C4-2B (cell line): Measurements from ENCODE around the gene RALGAPA2.
A peak's percentile ranks its signal among the peaks of the same experiment; 100 is the strongest.

ENCODE experiments used
- H3K27ac ChIP-seq: fragments of 450-650 bp; 2 replicates; pipeline ENCODE4 v1.5.1; 2017
- CTCF ChIP-seq: fragments of 450-650 bp; conservative IDR thresholded peaks from 2 replicates; pipeline ENCODE4 v1.5.1; 2017; ENCODE audit warnings: mild to moderate bottlenecking
- ZFX ChIP-seq: fragments of 450-650 bp; IDR thresholded peaks from 2 replicates; pipeline ENCODE4 v1.6.1; 2017

RALGAPA2 gene

GRCh38 chr20:20712474-20713243 lies at the start of gene RALGAPA2:
RALGAPA2 (minus strand) TSS chr20:20712644; CDS start chr20:20712480, 164 bp downstream.
- peak within 1 kb of the TSS; percentile 61 for H3K27ac ChIP-seq
- TF ChIP-seq CTCF: no peak
- no peak for TF ChIP-seq ZFX

GRCh38 chr20:20761301-20761700 lies 48.9 kb upstream of the RALGAPA2 start:
- no peak for TF ChIP-seq CTCF
- TF ChIP-seq ZFX: no peak
- H3K27ac ChIP-seq: peak overlapping the region; percentile 66

- H3K27ac ChIP-seq: peak overlapping the region; percentile 89
These were observed 46.7 kb upstream of the RALGAPA2 start for GRCh38 chr20:20759132-20759531.

GRCh38 chr20:20755674-20756319 lies 43.4 kb upstream of the RALGAPA2 start:
- no peak for TF ChIP-seq ZFX
- no peak for TF ChIP-seq CTCF
- H3K27ac ChIP-seq: no peak overlapping the region

More at GRCh38 chr20:20759132-20759531, 46.7 kb upstream of the RALGAPA2 start:
- TF ChIP-seq CTCF (no peak), ZFX (no peak)

GRCh38 chr20:20755231-20755630 lies 42.8 kb upstream of the RALGAPA2 start:
- peak overlapping the region; percentile 33; the same call in 1 of the 2 replicates for H3K27ac ChIP-seq
- no peak for TF ChIP-seq CTCF
- no peak for TF ChIP-seq ZFX

GRCh38 chr20:20754714-20755113 lies 42.3 kb upstream of the RALGAPA2 start:
- TF ChIP-seq ZFX (no peak), CTCF (no peak)
- H3K27ac ChIP-seq: peak overlapping the region; percentile 33

GRCh38 chr20:20752712-20753111 lies 40.3 kb upstream of the RALGAPA2 start:
- H3K27ac ChIP-seq: no peak overlapping the region
- TF ChIP-seq CTCF (no peak), ZFX (no peak)
